ENCODE results near the gene OR2K2. TPM values are rescaled to one million over a fixed set of nuclear protein-coding genes. Genes with fewer than 3 reads are reported as not detected.
"Not testable (repeated sequence)": the region's sequence is repeated elsewhere in the genome, so short reads cannot be mapped to it uniquely, and the experiment has no call there.

OR2K2 gene
- total RNA-seq, 4 donors from 2014 or later: not detected

DNA sequence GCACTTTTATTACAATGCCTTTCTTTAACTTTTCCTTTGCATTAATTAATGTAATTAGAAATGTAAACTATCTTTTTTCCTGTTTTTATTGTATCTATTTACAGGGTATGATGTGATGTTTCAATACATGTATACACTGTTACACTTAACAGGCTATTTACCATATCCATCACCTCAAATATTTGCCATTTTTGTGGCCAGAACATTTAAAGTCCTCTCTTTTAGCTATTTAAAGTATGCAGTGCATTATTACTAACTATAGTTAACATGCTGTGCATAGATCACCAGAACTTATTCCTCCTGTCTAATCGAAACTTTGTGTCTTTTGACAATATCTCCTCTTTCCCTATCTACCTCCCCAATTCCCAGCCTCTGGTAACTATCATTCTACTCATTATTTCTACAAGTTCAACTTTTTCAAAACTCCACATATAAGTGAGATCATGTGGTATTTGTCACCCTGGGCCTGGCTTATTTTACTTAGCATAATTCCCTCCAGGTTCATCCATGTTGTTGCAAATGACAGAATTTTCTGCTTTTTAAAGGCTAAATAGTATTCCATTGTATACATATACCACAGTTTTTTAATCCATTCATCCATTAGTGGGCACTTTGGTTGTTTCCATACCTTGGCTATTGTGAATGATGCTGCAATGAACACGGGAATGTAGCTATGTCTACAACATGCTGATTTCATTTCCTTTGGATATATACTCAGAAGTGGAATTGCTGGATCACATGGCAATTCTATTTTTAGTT, 32.8 kb downstream of the OR2K2 start:
- Histone ChIP-seq H3K27ac (no peak overlapping the region), H3K4me3 (replicated peaks in 1 of 3) (no peak overlapping the region), H3K9me3 (no peaks in the 10 kb centered on the region), H3K4me1 (no peaks in the 10 kb centered on the region), H3K36me3 (no peaks in the 10 kb centered on the region), H3K27me3 (no peaks in the 10 kb centered on the region)
- DNase-seq: no peak
- TF ChIP-seq POLR2A (IDR thresholded peaks at IDR 0.05): no peak
- TF ChIP-seq, protein P1, sequence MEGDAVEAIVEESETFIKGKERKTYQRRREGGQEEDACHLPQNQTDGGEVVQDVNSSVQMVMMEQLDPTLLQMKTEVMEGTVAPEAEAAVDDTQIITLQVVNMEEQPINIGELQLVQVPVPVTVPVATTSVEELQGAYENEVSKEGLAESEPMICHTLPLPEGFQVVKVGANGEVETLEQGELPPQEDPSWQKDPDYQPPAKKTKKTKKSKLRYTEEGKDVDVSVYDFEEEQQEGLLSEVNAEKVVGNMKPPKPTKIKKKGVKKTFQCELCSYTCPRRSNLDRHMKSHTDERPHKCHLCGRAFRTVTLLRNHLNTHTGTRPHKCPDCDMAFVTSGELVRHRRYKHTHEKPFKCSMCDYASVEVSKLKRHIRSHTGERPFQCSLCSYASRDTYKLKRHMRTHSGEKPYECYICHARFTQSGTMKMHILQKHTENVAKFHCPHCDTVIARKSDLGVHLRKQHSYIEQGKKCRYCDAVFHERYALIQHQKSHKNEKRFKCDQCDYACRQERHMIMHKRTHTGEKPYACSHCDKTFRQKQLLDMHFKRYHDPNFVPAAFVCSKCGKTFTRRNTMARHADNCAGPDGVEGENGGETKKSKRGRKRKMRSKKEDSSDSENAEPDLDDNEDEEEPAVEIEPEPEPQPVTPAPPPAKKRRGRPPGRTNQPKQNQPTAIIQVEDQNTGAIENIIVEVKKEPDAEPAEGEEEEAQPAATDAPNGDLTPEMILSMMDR (IDR thresholded peaks at IDR 0.05): no peak
- 84 to 86% methylated on average over 2 of the region's 2 CpGs for WGBS, 2 donors
- intact Hi-C loops (cut with DNase I): no loop called here

- TF ChIP-seq, protein P1 (IDR thresholded peaks at IDR 0.05): no peak
- no peak for TF ChIP-seq POLR2A (IDR thresholded peaks at IDR 0.05)
- Histone ChIP-seq H3K27me3 (no peaks in the 10 kb centered on the region), H3K4me1 (no peaks in the 10 kb centered on the region), H3K27ac (no peak overlapping the region), H3K4me3 (replicated peaks in 1 of 3) (no peak overlapping the region), H3K36me3 (no peaks in the 10 kb centered on the region), H3K9me3 (no peaks in the 10 kb centered on the region)
- no peak for DNase-seq
- 91 to 93% methylated on average over 2 of the region's 2 CpGs for WGBS, 2 donors
- intact Hi-C loops (cut with DNase I): no loop called here
Observed at GRCh38 chr9:111294691-111295451, 35.2 kb downstream of the OR2K2 start.

- H3K4me3 ChIP-seq (replicated peaks in 1 of 3): no peak overlapping the region
- H3K27ac ChIP-seq: no peak overlapping the region
- DNase-seq: no peak
- 73 to 77% methylated on average over 2 of the region's 2 CpGs for WGBS, 2 donors
- TF ChIP-seq, protein P1 (IDR thresholded peaks at IDR 0.05): no peak
- TF ChIP-seq POLR2A (IDR thresholded peaks at IDR 0.05): no peak
- intact Hi-C loops (cut with DNase I): no loop called here
- H3K9me3 ChIP-seq: no peaks in the 10 kb centered on the region
- H3K4me1 ChIP-seq: no peaks in the 10 kb centered on the region
- H3K36me3 ChIP-seq: no peaks in the 10 kb centered on the region
- no peaks in the 10 kb centered on the region for H3K27me3 ChIP-seq
Observed at GRCh38 chr9:111287127-111287526, 42.9 kb downstream of the OR2K2 start.

GRCh38 chr9:111284703-111285102, 45.3 kb downstream of the OR2K2 start:
- Histone ChIP-seq H3K36me3 (no peaks in the 10 kb centered on the region), H3K4me3 (replicated peaks in 1 of 3) (no peak overlapping the region), H3K9me3 (no peaks in the 10 kb centered on the region), H3K27me3 (no peaks in the 10 kb centered on the region), H3K27ac (no peak overlapping the region), H3K4me1 (no peaks in the 10 kb centered on the region)
- no peak for TF ChIP-seq POLR2A (IDR thresholded peaks at IDR 0.05)
- TF ChIP-seq, protein P1 (IDR thresholded peaks at IDR 0.05): no peak
- DNase-seq: no peak
- intact Hi-C loops (cut with DNase I): no loop called here
- WGBS, 2 donors: 81 to 89% methylated on average over 4 of the region's 4 CpGs

DNA sequence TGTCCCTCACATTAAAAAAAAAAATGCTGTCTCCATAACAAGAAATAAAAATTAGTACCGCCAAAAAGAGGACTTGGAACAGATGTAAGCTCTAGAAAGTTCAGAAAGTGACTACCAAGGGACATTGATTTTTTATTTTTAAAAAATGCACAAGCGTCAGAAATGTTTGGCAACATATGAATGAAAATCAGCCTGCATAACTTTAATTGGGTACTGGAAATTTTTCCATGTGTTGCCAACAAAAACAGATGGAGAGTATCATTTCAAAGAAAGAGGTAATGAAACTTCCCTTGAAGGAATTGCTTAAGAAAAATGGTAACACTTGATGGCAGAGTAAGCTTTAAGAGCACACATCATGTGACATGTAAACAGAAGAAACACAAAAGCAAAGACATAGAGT, 47.2 kb downstream of the OR2K2 start:
- 75 to 76% methylated on average over 2 of the region's 2 CpGs for WGBS, 2 donors
- DNase-seq: no peak
- no peaks in the 10 kb centered on the region for H3K9me3 ChIP-seq
- no peak overlapping the region for H3K27ac ChIP-seq
- H3K4me1 ChIP-seq: no peaks in the 10 kb centered on the region
- H3K27me3 ChIP-seq: no peaks in the 10 kb centered on the region
- intact Hi-C loops (cut with DNase I): no loop called here
- TF ChIP-seq, protein P1 (IDR thresholded peaks at IDR 0.05): no peak
- TF ChIP-seq POLR2A (IDR thresholded peaks at IDR 0.05): no peak
- H3K4me3 ChIP-seq (replicated peaks in 1 of 3): no peak overlapping the region
- no peaks in the 10 kb centered on the region for H3K36me3 ChIP-seq

- H3K27ac ChIP-seq; intact Hi-C loops (cut with DNase I): not testable (repeated sequence)
- WGBS, 2 donors: 98% methylated on average over 1 of the region's 1 CpG
Observed at GRCh38 chr9:111280795-111281194, 49.2 kb downstream of the OR2K2 start.

More at GRCh38 chr9:111280795-111281194, 49.2 kb downstream of the OR2K2 start:
- not testable (repeated sequence) for H3K9me3 ChIP-seq; H3K4me3 ChIP-seq (replicated peaks in 1 of 3); H3K27me3 ChIP-seq; H3K36me3 ChIP-seq; H3K4me1 ChIP-seq; DNase-seq
